Measurements from ENCODE around the gene KRT33A.
"Not testable (repeated sequence)": the region's sequence is repeated elsewhere in the genome, so short reads cannot be mapped to it uniquely, and the experiment has no call there.

Gene KRT33A

DNA sequence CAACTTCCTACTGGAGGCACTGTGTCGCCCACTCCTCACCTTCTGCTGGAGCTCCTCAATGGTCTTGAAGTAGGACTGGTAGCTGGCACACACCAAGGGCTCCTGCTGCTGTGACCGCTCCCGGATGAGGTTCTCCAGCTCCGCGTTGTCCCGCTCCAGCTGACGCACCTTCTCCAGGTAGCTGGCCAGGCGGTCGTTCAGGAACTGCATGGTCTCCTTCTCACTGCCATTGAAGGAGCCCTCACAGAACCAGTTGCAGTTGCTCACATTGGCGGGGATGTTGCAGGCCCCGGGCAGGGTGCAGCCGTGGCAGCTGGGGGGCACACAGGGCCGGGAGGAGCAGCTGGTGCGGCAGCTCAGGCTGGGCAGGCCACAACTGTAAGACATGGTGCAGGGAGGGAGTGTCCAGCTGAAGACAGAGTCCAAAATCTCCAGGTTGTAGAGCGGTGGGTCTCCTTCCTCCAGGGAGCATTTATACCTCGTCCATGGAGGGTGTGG is at the start of gene KRT33A:
Gene KRT33A (minus strand): TSS at position 448 of the 498 bp plus-strand sequence. CDS start 61 bp downstream, at position 387.
- not testable (repeated sequence) for DNase-seq (ENCODE audit: low read depth in 3 of 3)

DNA sequence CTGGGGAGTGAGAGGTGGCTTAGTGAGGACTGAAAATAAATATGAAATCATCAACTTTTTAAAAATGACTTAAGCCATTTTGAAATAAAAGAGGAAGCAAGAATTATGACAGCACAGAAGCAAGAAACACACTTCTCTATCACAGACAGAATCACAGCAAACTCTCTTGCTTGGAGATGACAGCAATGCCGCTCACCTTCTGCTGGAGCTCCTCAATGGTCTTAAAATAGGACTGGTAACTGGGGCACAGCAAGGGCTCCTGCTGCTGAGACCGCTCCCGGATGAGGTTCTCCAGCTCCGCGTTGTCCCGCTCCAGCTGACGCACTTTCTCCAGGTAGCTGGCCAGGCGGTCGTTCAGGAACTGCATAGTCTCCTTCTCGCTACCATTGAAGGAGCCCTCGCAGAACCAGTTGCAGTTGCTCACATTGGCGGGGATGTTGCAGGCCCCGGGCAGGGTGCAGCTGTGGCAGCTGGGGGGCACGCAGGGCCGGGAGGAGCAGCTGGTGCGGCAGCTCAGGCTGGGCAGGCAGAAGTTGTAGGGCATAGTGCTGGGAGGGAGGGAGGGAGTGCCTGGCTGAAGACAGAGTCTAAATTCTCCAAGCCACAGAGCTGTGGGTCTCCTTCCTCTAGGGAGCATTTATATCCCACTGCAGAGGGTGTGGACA is 46.5 kb upstream of the KRT33A start, which contains the start of gene KRT31:
Gene KRT31 (minus strand): TSS at position 613 of the 665 bp plus-strand sequence. CDS start 69 bp downstream, at position 544.
- no peak for DNase-seq (ENCODE audit: low read depth in 3 of 3)

DNA sequence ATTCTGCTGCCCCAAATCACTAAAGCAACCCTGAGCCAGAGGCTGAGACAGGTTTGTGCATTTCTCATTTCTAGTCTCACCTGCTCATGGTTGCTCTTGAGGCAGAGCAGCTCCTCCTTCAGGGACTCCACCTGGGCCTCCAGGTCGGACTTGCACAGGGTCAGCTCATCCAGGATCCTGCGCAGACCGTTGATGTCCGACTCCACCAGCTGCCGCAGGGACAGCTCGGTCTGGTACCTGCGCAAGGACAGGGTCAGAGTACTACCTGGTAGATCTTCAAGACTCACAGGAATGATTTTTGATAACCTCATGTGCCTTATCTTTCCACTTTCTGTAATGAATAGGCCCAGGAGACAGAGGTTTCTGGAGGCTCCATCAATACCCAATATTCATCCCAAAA is 45.7 kb upstream of the KRT33A start:
- no peak for DNase-seq (ENCODE audit: low read depth in 3 of 3)

DNA sequence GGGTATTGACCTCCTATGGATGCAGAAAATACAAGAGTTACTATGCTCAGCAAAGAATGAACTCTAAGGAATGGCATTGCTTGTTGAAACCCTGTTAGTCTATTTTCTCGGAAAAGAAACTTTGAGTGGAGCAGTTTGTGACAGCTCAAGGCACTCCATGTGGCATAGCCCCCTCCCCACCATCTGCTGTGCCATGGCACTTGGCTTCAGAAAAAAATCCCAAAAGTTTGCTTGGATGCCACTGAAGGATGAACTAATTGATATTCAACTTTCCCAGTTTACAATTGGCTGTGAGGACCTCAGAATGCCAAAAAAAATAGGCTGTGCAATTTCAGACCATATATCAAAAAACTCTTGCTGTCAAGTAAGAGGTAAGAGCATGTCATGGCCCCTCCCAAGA is 45.0 kb upstream of the KRT33A start:
- DNase-seq (ENCODE audit: low read depth in 3 of 3) = no peak

DNA sequence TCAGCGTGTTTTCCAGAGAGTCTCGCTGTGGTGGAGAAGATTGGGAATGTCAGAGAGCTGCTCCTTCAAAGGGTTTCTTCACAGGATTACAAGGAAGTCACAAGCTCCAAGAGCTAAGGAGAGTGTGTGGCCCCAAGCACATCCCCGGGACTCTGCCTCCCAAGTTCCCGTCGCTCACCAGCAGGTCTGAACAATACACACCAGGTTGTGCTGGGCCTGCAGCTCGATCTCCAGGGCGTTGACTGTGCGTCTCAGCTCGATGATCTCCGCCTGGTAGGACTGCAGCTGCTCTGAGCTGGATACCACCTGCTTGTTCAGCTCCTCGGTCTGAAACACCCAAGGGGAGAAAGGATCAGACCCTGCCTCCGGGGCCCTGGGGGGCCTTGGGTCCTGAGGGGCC is 44.4 kb upstream of the KRT33A start:
- not testable (repeated sequence) for DNase-seq (ENCODE audit: low read depth in 3 of 3)

DNA sequence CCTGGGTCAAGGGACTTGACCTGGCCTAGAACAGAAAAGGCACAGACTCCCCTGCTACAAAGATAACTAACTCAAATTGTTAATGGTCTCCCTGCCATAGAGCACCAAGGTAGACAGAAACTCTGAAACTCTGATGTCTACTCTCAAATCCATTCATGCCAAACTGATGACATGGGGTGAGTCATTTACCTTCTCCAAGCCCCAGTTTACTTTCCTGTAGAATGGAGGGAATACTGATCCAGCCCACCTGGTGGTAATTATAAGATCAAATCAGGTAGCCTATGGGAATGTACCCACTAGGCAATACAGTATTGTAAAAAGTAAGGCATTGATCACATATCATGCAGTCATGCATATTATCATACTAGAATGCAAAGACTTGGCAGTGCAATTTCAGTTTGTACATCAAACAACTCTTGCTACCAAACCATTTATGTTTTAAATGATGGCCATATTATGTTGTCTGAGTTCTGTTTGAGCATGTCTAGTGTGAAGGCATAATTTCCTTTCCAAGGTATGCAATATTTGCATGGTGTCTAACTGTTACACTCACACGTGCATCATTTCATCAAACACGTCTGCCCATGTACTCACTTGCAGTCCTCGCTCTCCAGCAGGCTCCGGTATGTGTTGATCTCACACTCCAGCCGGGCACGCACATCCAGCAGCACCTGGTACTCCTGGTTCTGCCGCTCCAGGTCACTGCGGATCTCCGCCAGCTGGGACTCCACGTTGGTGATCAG is 43.8 kb upstream of the KRT33A start:
- no peak for DNase-seq (ENCODE audit: low read depth in 3 of 3)

DNA sequence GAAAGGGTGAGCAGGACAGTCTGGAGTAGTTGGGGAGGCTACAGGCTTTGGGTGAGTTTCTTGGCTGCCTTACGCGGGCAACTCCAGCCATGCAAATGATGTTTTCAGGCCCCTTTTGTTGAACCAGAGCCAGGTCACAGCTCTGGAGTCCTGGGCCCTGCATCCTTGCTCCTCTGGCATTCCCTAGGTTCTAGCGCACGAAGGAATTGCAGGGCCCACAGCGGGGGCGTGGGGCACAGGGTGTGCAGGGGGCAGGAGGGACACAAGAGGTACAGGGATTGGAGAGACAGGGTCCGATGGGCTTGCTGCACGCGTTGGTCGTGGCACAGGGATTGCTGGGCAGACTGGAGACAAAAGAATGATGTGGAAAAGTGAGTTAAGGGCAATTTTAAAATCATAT is 43.2 kb upstream of the KRT33A start:
- DNase-seq (ENCODE audit: low read depth in 3 of 3) = no peak

DNA sequence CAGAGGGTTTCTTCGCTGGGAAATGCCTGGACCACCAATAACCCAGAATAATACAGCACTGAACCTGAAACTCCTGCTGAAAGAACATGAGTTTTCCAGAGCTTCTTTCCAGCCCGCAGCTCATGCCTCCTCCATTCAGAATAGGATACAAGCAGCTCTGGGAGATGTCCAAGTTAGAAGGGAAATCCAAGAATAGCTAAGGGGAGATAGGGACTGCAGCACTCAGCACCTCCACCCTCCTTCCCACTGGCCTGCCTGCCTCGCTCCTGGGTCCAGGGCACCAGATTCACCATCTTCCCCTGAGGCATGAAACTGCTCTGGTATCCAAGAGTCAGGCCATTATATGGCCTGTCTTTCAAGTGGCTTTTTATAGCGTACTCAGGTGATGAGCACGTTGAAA is 42.7 kb upstream of the KRT33A start:
- DNase-seq (ENCODE audit: low read depth in 3 of 3) = no peak

DNA sequence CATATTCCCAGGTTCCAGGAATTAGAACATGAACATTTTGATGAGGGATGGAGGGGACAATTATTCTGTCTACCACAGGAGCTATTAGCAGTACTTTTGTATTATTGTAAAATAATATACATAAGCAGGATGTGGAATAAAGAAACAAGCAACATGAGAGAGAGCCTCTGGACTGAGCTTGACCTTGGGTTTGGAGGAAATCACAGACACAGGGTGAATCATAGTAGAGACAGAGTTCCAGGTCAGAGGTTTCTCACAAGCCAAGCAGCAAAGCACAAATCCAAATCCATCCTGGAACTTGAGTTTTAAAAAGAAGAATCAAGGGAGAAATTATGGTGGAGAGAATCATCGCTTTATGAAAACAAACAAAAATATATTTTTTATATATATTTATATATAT is 41.6 kb upstream of the KRT33A start:
- DNase-seq (ENCODE audit: low read depth in 3 of 3) = no peak

DNA sequence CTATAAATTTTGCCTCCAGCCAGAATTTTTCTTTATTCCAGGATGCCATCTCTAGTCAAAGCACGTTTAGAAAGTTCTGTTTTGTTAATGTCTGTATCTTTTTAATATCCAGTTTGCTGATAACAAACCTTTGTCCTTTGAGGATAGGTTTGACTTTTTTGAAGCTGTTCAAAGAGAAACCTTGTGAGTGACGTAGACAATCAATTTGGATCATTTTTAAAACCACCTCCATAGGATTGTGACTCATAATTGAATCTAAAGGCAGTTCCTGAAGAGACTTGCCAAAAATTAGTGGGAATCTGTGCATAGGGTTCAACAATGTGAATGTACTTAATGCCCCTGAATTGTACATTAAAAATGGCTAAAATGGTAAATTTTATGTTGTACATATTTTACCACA is 40.9 kb upstream of the KRT33A start:
- DNase-seq (ENCODE audit: low read depth in 3 of 3) = no peak

DNA sequence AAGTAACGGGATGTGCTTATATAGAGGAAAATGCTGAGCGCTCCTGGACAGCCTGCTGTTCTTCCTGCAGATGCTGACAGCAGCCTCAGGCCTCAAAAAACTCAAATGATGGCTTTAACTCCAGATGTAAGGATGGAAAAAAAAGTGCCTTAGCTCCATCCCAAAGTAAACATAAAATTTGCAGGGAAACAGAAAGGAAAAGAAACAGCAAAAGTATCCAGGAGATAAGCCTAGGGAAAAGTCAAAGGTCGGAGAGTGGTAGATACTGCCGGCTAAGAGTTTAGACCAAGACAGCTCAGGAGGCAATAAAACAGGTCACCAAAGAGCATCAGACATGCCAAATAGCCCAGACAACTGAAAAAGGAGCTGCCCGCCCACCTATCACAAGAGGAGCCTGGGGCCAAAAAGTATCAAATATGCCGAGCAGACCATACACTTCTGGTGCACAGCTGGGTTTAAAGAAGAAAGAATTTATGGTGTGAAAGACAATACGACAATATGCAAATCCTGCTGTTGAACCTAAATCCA is 39.8 kb upstream of the KRT33A start:
- no peak for DNase-seq (ENCODE audit: low read depth in 3 of 3)

DNA sequence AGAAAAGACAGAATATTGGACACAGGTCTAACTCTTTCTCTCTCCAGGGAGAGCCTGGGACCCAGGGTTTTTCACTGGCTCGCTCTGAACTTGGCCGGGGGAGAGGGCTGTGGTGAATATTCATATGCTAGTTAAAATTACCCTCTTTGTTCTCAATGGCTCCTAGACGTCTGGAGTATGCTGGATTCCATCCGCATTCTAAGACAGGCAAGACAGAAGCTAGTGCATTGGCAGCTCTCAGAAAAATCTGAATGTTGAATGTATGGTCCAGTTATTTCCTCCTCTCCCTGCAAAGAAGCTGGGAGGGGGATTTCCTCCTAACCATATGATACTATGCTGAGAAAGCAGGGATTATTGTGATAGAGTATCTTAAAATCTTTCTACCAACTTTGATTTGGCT is 37.0 kb upstream of the KRT33A start:
- DNase-seq (ENCODE audit: low read depth in 3 of 3) = no peak

DNA sequence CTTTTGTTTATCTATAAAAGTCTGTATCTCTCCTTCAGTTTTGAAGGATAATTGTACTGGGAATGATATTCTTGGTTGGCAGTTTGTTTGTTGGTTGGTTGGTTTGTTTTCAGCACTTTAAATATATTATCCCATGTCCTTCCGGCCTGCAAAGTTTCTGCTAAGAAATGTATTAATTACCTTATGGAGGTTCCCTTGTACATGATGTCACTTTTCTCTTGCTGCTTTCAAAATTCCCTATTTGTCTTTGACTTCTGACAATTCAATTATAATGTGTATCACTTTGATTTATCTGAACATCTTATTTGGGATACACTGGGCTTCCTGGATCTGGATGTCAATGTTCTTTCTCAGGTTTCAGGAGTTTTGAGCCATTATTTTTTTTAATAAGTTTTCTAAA is 35.6 kb upstream of the KRT33A start:
- DNase-seq (ENCODE audit: low read depth in 3 of 3) = no peak

DNA sequence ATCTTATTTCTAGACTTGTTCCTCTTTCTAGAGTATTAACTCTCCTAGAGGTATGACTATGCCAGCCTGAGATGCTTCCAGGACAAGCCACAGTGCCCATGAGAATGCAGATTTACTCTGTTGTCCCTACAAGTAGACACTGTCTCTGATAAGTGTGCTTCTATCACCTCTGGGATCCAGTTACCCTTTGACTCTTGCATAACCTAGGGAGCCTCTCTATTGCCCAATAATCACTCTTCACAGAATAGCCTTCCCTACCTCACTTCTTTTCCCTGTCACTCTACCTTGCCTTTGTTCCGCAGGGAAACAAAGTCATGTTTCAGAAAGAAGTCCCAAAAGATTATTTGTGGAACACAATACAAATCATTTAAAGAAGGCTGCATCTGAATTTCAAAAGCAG is 33.1 kb upstream of the KRT33A start:
- DNase-seq (ENCODE audit: low read depth in 3 of 3) = no peak

DNA sequence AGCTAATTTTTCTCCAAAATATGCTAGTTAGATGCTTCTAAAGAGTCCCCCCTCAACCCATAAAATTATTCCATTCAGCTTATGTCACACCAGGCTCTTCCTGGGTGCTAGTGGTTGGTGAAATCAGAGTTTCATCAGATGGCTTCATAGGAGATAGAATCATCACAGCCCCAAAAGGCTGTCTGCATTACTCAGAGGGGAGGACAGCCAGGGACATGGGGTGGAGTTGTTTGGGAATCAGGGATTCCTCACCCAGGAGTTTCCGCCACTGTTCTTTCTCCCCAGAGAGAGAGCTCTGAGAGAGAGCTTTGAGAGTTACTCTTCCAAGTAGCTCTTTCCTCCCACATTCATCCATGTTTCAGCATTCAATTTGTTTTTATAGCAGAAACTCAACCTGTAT is 31.8 kb upstream of the KRT33A start:
- DNase-seq (ENCODE audit: low read depth in 3 of 3) = no peak

DNA sequence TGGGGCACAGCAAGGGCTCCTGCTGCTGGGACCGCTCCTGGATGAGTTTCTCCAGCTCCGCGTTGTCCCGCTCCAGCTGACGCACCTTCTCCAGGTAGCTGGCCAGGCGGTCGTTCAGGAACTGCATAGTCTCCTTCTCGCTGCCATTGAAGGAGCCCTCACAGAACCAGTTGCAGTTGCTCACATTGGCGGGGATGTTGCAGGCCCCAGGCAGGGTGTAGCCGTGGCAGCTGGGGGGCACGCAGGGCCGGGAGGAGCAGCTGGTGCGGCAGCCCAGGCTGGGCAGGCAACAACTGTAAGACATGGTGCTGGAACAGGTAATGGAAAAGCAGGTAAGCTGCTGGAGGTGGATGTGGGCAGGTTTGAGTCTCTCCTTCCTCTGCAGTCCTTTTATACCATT is 31.3 kb upstream of the KRT33A start, which contains the start of gene KRT34:
Gene KRT34 (minus strand): TSS at position 364 of the 400 bp plus-strand sequence. CDS start 60 bp downstream, at position 304.
- DNase-seq (ENCODE audit: low read depth in 3 of 3) = not testable (repeated sequence)

DNA sequence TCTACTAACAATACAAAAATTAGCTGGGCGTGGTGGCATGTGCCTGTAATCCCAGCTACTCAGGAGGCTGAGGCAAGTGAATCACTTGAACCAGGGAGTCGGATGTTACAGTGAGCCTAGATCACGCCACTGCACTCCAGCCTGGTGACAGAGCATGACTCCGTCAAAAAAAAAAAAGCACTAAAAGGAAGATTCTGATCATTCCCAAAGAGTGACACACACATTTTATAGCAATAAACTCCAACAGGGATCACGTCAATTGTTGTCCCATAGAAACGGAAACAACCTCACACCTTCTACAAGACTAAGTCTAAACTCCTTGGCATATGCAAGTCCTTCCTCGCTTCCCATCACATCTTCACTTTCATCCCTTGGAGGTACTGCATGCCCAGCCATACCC is 29.5 kb upstream of the KRT33A start:
- DNase-seq (ENCODE audit: low read depth in 3 of 3) = not testable (repeated sequence)

DNA sequence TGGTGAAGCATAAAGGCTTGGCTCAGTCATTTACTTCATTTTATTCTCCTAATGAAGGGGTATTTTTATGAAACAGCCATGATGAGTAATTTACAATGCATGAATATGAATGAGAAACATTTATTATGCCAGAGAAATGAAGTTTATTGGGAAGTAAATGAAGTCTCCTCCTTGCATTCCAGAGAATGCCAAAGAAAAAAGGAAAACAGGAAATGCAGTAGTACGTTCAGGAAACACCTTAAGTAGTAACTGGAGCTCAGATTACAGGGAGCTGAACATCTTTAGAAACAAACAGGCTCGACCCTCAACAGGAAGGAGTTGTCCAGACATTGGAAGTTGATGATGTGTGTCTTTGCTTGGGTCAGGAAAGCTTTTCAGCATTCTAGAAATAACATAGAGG is 26.9 kb upstream of the KRT33A start:
- DNase-seq (ENCODE audit: low read depth in 3 of 3) = no peak

DNA sequence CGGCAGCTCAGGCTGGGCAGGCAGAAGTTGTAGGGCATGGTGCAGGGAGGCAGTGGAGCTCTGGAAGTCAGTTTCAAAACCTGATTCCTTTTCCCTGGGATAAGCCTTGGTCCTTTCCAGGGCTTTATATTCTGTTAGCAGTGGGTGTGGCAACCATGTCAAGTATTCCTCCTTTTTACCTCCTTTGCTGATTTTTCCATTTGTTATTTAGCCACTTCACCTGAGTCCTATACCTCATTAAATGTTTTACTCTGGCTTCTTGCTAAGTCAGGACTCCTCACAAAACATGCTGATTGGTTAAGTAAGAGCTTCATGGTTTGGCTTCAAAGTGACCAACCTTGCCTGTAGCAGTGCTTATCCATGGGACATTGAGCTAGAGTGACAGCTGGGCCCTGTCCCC is 19.1 kb upstream of the KRT33A start, which contains the start of gene KRT33B:
Gene KRT33B (minus strand): TSS at position 101 of the 400 bp plus-strand sequence. CDS start 63 bp downstream, at position 38.
- no peak for DNase-seq (ENCODE audit: low read depth in 3 of 3)

DNA sequence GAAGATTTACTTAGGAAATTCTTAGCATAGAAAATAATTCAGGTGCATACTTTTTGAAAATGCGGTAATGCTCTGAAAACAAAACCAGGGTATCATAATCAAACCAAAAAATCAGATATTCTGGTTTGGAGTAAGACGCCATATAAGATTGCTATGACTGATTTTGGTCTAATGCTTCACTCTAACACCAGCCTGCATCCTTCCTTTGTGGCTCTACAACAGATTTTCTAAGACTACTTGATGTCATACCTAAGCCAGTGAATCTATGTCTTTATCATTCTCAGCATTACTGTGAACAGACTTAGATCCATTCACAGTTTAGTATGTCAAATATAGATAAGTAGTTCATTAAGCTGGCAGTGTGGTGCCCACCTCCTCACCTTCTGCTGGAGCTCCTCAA is 18.4 kb upstream of the KRT33A start:
- no peak for DNase-seq (ENCODE audit: low read depth in 3 of 3)

DNA sequence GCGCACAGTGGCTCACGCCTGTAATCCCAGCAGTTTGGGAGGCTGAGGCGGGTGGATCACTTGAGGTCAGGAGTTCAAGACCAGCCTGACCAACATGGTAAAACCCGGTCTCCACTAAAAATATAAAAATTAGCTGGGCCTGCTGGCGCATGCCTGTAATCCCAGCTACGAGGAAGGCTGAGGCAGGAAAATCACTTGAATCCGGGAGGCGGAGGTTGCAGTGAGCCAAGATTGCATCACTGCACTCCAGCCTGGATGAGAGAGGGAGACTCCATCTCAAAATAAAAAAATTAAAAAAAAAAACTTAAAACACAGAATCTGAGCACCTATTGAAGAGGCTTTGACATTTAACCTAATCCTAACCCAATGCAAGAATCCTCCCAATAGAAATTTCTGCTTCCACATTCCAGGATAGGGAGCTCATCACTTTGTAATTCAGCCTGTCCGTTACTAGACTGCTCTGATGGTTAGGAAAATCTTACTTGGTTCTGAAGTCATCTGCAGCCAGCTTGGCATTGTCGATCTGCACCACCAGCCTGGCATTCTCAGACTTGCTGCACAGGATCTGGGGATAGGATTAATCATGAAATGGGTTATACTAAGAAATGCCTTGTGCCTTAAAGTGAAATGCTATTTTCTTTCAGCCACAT is 16.9 kb upstream of the KRT33A start:
- no peak for DNase-seq (ENCODE audit: low read depth in 3 of 3)

DNA sequence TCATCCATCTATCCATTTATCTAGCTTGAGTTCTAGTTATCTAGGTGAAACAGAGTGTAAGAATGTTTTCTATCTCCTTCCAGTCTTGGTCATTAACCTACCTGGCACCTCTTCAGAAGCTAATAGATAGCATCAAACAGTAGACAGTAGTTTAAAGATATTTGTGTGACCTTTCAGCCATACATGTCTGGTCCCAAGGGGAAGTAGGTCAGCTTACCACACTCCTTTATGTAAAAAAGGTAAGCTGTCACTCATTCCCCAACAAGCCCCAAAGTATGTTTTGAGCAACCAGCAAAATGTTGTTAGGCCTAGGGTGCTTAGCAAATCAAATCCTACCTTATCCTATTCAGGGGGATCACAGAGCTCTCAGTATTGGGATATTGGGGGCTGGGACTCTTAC is 15.4 kb upstream of the KRT33A start:
- DNase-seq (ENCODE audit: low read depth in 3 of 3) = no peak
